T-helper 2 cell treated with Interferon-gamma antibody and Interleukin-4, amounts not matched to agents 5 μg/mL and 100 μg/mL, for 36 hours (primary cell): ENCODE results near the gene COA7.
"Not testable (repeated sequence)": the region's sequence is repeated elsewhere in the genome, so short reads cannot be mapped to it uniquely, and the experiment has no call there.

ENCODE experiments used
- DNase-seq: peaks from one replicate; pipeline ENCODE4 v3.0.0; 2021; ENCODE audit warnings: low spot score
- H3K27ac Mint-ChIP-seq: one replicate; pipeline ENCODE4 v1.8.0; 2021; ENCODE audit warnings: mild to moderate bottlenecking, mixed read lengths
- H3K27me3 Mint-ChIP-seq: one replicate; pipeline ENCODE4 v1.8.0; 2021; ENCODE audit warnings: low read depth, mixed read lengths
- H3K36me3 Mint-ChIP-seq: one replicate; pipeline ENCODE4 v1.8.0; 2021; ENCODE audit warnings: low read depth, mixed read lengths
- H3K4me1 Mint-ChIP-seq: one replicate; pipeline ENCODE4 v1.8.0; 2021; ENCODE audit warnings: low read depth, mixed read lengths
- H3K4me3 Mint-ChIP-seq: one replicate; pipeline ENCODE4 v1.8.0; 2022; ENCODE audit warnings: mild to moderate bottlenecking, moderate library complexity, mixed read lengths
- H3K9me3 Mint-ChIP-seq: one replicate; pipeline ENCODE4 v1.8.0; 2021; ENCODE audit warnings: mixed read lengths

COA7 gene

DNA sequence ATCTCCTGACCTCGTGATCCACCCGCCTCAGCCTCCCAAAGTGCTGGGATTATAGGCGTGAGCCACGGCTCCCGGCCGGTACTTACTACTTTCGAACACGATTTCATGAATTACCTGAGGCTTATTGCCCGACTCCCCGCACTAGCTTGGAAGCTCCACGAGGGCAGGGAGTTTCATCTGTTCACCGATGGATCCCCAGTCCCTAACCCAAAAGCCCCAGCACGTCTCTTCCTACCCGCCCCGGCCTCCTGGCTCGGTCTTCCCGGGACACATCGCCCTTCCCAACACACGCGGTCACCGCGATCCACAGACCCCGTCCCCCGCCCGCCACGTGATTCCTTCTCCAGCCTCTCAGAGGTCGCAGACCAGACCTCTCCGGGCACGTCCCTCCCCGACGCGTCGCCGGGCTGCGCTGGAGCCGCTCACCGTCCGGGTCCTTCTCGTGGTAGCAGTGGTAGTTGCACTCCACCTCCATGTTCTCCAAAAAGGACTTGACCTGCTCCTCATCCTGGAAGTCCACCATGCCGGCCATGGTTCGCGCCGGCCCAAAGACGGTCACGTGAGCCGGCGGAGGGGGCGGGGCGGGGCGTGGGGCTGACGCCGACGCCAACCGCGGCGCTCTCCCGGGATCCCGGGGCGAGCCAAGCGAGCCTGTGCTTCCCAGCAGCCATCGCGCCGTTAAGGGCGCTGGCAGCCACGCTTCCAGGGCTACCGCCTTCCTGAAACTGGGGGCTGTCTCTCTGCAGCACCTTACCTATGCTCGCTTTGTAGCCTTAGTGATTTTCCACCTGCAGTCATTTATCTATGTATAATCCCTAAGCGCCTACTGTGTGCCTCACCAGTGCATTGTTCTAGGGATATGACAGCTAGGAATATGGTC lies at the start of gene COA7:
COA7 (minus strand) TSS at position 553 of the 880 bp plus-strand sequence; CDS start at position 532, 21 bp downstream.
- peaks cover 5% of the 10 kb centered on the region for H3K27me3 Mint-ChIP-seq

DNA sequence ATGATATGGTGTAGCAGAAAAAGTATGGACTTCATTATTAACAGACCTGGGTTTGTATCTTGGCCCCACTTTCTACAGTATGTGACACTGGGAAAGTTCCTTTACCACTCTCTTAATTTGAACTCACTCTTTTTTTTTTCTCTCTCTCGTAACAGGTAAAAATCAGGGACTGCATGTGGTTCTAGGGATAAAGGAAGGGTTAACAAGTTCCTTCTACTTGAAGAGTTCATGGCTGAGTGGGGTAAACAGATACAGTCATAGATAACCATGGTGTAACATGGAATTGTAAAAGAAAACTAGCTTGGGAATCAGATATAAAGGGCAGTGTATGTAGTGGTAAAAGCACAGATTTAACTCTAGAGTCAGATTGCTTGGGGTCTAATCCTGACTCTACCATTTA lies 49.3 kb upstream of the COA7 start:
- Mint-ChIP-seq H3K4me3 (no peak overlapping the region), H3K4me1 (peaks cover 2% of the 10 kb centered on the region), H3K27me3 (no peaks in the 10 kb centered on the region), H3K9me3 (no peaks in the 10 kb centered on the region), H3K36me3 (no peaks in the 10 kb centered on the region), H3K27ac (no peak overlapping the region)
- no peak for DNase-seq

More for the DNA sequence above, at the start of gene COA7:
- Mint-ChIP-seq H3K36me3 (peaks cover 9% of the 10 kb centered on the region), H3K4me3 (peak within 1 kb of the TSS; percentile 93), H3K9me3 (no peaks in the 10 kb centered on the region), H3K27ac (peak within 1 kb of the TSS; percentile 91), H3K4me1 (peaks cover 25% of the 10 kb centered on the region)
- peak; percentile 73 for DNase-seq

- no peak for DNase-seq
- Mint-ChIP-seq H3K27ac (no peak overlapping the region), H3K4me1 (peaks cover 9% of the 10 kb centered on the region), H3K36me3 (no peaks in the 10 kb centered on the region), H3K9me3 (no peaks in the 10 kb centered on the region), H3K27me3 (no peaks in the 10 kb centered on the region), H3K4me3 (no peak overlapping the region)
Measured at GRCh38 chr1:52746189-52746588, 48.0 kb upstream of the COA7 start.

GRCh38 chr1:52741259-52741658 lies 43.1 kb upstream of the COA7 start:
- Mint-ChIP-seq H3K27ac (no peak overlapping the region), H3K4me3 (peak overlapping the region; percentile 45), H3K27me3 (no peaks in the 10 kb centered on the region), H3K36me3 (no peaks in the 10 kb centered on the region), H3K4me1 (peaks cover 11% of the 10 kb centered on the region), H3K9me3 (no peaks in the 10 kb centered on the region)
- no peak for DNase-seq

- Mint-ChIP-seq H3K9me3 (no peaks in the 10 kb centered on the region), H3K27ac (no peak overlapping the region), H3K36me3 (no peaks in the 10 kb centered on the region), H3K4me3 (no peak overlapping the region), H3K4me1 (peaks cover 10% of the 10 kb centered on the region), H3K27me3 (no peaks in the 10 kb centered on the region)
- DNase-seq = no peak
Measured at GRCh38 chr1:52739699-52740467, 41.7 kb upstream of the COA7 start.

DNA sequence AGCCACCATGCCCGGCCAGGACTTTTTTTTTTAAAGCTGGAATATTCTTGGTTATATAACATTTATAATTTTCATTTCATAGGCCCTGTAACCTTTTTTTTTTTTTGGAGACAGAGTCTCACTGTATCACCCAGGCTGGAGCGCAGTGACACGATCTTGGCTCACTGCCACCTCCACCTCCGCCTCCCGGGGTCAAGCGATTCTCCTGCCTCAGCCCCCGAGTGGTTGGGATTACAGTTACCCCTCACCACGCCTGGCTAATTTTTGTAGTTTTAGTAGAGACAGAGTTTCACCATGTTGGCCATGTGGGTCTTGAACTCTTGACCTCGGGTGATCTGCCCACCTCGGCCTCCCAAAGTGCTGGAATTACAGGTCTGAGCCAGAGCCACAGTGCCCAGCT lies 40.7 kb upstream of the COA7 start:
- H3K36me3 Mint-ChIP-seq = no peaks in the 10 kb centered on the region
- no peak overlapping the region for H3K4me3 Mint-ChIP-seq
- no peaks in the 10 kb centered on the region for H3K27me3 Mint-ChIP-seq
- H3K9me3 Mint-ChIP-seq = no peaks in the 10 kb centered on the region
- no peak for DNase-seq
- no peak overlapping the region for H3K27ac Mint-ChIP-seq
- peaks cover 10% of the 10 kb centered on the region for H3K4me1 Mint-ChIP-seq

- Mint-ChIP-seq H3K27ac (no peak overlapping the region), H3K36me3 (no peaks in the 10 kb centered on the region), H3K9me3 (no peaks in the 10 kb centered on the region), H3K4me3 (no peak overlapping the region), H3K4me1 (peaks cover 10% of the 10 kb centered on the region), H3K27me3 (no peaks in the 10 kb centered on the region)
- DNase-seq = no peak
Measured at GRCh38 chr1:52738148-52738547, 40.0 kb upstream of the COA7 start.

- H3K36me3 Mint-ChIP-seq, H3K4me3 Mint-ChIP-seq, H3K27me3 Mint-ChIP-seq, H3K9me3 Mint-ChIP-seq, H3K27ac Mint-ChIP-seq, DNase-seq, H3K4me1 Mint-ChIP-seq: not testable (repeated sequence)
Measured at GRCh38 chr1:52735371-52735770, 37.2 kb upstream of the COA7 start.

DNA sequence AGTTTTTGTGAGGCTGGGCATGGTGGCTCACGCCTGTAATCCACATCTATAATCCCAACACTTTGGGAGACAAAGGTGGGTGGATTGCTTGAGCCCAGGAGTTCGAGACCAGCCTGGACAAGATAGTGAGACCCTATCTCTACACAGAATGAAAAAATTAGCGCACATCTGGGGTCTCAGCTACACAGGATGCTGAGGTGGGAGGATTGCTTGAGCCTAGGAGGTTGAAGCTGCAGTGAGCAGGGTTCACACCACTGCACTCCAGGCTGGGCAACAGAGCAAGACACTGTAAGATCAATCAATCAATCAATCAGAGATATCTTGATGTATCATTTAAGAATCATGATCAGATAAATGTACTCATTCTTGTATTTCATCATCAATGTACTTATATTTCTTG lies 35.2 kb upstream of the COA7 start:
- Mint-ChIP-seq H3K4me3 (no peak overlapping the region), H3K4me1 (peaks cover 4% of the 10 kb centered on the region), H3K27me3 (no peaks in the 10 kb centered on the region), H3K36me3 (peaks cover 4% of the 10 kb centered on the region), H3K27ac (no peak overlapping the region), H3K9me3 (no peaks in the 10 kb centered on the region)
- DNase-seq = no peak

DNA sequence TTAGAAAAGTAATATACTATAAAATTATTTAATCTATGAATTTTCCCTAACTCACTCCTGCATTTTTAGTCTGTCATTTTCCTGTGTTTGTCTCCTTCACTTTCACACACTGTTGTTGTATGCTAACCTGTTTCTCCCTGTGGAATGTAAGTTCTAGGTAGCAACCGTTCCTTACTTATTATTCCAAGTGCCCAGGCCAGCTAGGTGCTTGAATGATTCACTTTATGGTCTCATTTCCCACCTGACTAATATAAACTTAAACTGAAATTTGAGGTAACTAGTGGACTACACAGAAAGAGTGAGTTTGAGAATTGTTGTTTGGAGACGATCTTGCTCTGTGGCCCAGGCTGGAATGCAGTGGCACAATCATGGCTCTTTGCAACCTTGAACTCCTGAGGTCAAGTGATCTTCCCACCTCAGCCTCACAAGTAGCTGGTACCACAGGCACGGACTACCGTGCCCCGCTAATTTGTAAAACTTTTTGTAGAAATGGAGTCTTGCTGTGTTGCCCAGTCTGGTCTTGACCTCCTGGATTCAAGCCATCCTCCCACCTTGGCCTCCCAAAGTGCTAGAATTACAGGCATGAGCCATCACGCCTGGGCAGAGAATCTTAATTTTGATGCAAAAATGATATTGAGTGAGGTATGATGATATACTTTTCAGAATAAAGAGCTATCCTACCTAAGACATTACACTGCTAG lies 30.0 kb upstream of the COA7 start:
- Mint-ChIP-seq H3K36me3 (peaks cover 6% of the 10 kb centered on the region), H3K27ac (no peak overlapping the region), H3K9me3 (no peaks in the 10 kb centered on the region), H3K4me3 (peak overlapping the region; percentile 39), H3K4me1 (peaks cover 31% of the 10 kb centered on the region), H3K27me3 (peaks cover 2% of the 10 kb centered on the region)
- DNase-seq = no peak

- peaks cover 3% of the 10 kb centered on the region for H3K27me3 Mint-ChIP-seq
- H3K27ac Mint-ChIP-seq = peak overlapping the region; percentile 91
- no peak for DNase-seq
- H3K4me3 Mint-ChIP-seq = peak overlapping the region; percentile 97
- peaks cover 6% of the 10 kb centered on the region for H3K36me3 Mint-ChIP-seq
- no peaks in the 10 kb centered on the region for H3K9me3 Mint-ChIP-seq
- H3K4me1 Mint-ChIP-seq = peaks cover 31% of the 10 kb centered on the region
Measured at GRCh38 chr1:52727114-52727586, 29.0 kb upstream of the COA7 start.

GRCh38 chr1:52726265-52727113 lies 28.3 kb upstream of the COA7 start, which contains the start of gene ZYG11B:
TSS of gene ZYG11B (plus strand) at chr1:52726453. CDS start at chr1:52726654, 201 bp downstream.
- Mint-ChIP-seq H3K9me3 (no peaks in the 10 kb centered on the region), H3K36me3 (peaks cover 6% of the 10 kb centered on the region), H3K27ac (peak within 1 kb of the TSS; percentile 91), H3K4me3 (peak within 1 kb of the TSS; percentile 97), H3K4me1 (peaks cover 31% of the 10 kb centered on the region), H3K27me3 (peaks cover 3% of the 10 kb centered on the region)
- peak; percentile 89 for DNase-seq

GRCh38 chr1:52725903-52726264 lies 27.7 kb upstream of the COA7 start:
- H3K27me3 Mint-ChIP-seq = peaks cover 3% of the 10 kb centered on the region
- peak overlapping the region; percentile 80 for H3K27ac Mint-ChIP-seq
- H3K9me3 Mint-ChIP-seq = no peaks in the 10 kb centered on the region
- H3K4me3 Mint-ChIP-seq = peak overlapping the region; percentile 78
- H3K4me1 Mint-ChIP-seq = peaks cover 31% of the 10 kb centered on the region
- peaks cover 6% of the 10 kb centered on the region for H3K36me3 Mint-ChIP-seq
- no peak for DNase-seq
